Hippocampal formation (tissue), 2 donors: ENCODE data around the gene TFDP1.
A peak's percentile ranks its signal among the peaks of the same experiment; 100 is the strongest.

ENCODE experiments used
- DNase-seq, 2 donors: peaks; one replicate each; lab custom pipeline; 2025; lab: John Stamatoyannopoulos, UW

The TFDP1 gene

GRCh38 chr13:113634279-113635047 is 49.9 kb downstream of the TFDP1 start:
- DNase-seq, result no peak

GRCh38 chr13:113635048-113635420 is 50.5 kb downstream of the TFDP1 start:
- DNase-seq, result no peak

- no peak for DNase-seq
These were observed 51.2 kb downstream of the TFDP1 start for GRCh38 chr13:113635709-113636108.

- DNase-seq, result no peak
These were observed 51.9 kb downstream of the TFDP1 start for GRCh38 chr13:113636266-113636963.

- DNase-seq, result no peak
These were observed 53.0 kb downstream of the TFDP1 start for GRCh38 chr13:113637262-113638160.

GRCh38 chr13:113638173-113638746 is 53.7 kb downstream of the TFDP1 start:
- DNase-seq, result no peak

GRCh38 chr13:113638806-113639205 is 54.3 kb downstream of the TFDP1 start:
- no peak for DNase-seq

GRCh38 chr13:113639616-113640262 is 55.2 kb downstream of the TFDP1 start:
- no peak for DNase-seq

- DNase-seq, result no peak
These were observed 56.9 kb downstream of the TFDP1 start for GRCh38 chr13:113641426-113641825.

- no peak for DNase-seq
These were observed 58.0 kb downstream of the TFDP1 start for GRCh38 chr13:113642563-113642962.

- DNase-seq, result no peak
These were observed 59.0 kb downstream of the TFDP1 start for GRCh38 chr13:113643593-113643992.

GRCh38 chr13:113644800-113645199 is 60.2 kb downstream of the TFDP1 start:
- no peak for DNase-seq

GRCh38 chr13:113645329-113645728 is 60.8 kb downstream of the TFDP1 start:
- DNase-seq, result no peak

GRCh38 chr13:113646376-113646775 is 61.8 kb downstream of the TFDP1 start:
- DNase-seq, result no peak

- DNase-seq, result no peak
These were observed 62.4 kb downstream of the TFDP1 start for GRCh38 chr13:113646921-113647340.

GRCh38 chr13:113647351-113648215 is 63.0 kb downstream of the TFDP1 start:
- peak; percentile 69 to 89 for DNase-seq

- no peak for DNase-seq
These were observed 63.7 kb downstream of the TFDP1 start for GRCh38 chr13:113648216-113648610.

GRCh38 chr13:113649212-113649611 is 64.7 kb downstream of the TFDP1 start:
- no peak for DNase-seq

- DNase-seq, result no peak
These were observed 65.7 kb downstream of the TFDP1 start for GRCh38 chr13:113650275-113650674.

- no peak for DNase-seq
These were observed 66.2 kb downstream of the TFDP1 start for GRCh38 chr13:113650731-113651148.
